ENCODE results near the gene RGS6. TPM values are rescaled to one million over a fixed set of nuclear protein-coding genes. Genes with fewer than 3 reads are reported as not detected.

Gene RGS6
- total RNA-seq, 1 donor from 2014 or later: 2.4 TPM

- H3K27me3 Mint-ChIP-seq (ENCODE audit: insufficient read depth): peaks cover 16% of the 10 kb centered on the region
- no peak overlapping the region for H3K4me3 Mint-ChIP-seq
- H3K4me1 Mint-ChIP-seq (ENCODE audit: low read depth): no peaks in the 10 kb centered on the region
- H3K36me3 Mint-ChIP-seq (ENCODE audit: low read depth): no peaks in the 10 kb centered on the region
- no peaks in the 10 kb centered on the region for H3K9me3 Mint-ChIP-seq
- H3K27ac Mint-ChIP-seq: no peak overlapping the region
- no peak for DNase-seq (ENCODE audit: low spot score)
- intact Hi-C loops (cut with micrococcal nuclease): no loop called here
Measured at GRCh38 chr14:72075649-72076334, 143.6 kb downstream of the RGS6 start.

- no peak overlapping the region for H3K4me3 Mint-ChIP-seq
- intact Hi-C loops (cut with micrococcal nuclease): no loop called here
- H3K9me3 Mint-ChIP-seq: no peaks in the 10 kb centered on the region
Measured at GRCh38 chr14:72081137-72081536, 148.9 kb downstream of the RGS6 start.

GRCh38 chr14:72084935-72085334, 152.7 kb downstream of the RGS6 start:
- H3K27ac Mint-ChIP-seq: no peak overlapping the region
- no peak for DNase-seq (ENCODE audit: low spot score)
- no peaks in the 10 kb centered on the region for H3K9me3 Mint-ChIP-seq
- no peak overlapping the region for H3K4me3 Mint-ChIP-seq
- H3K27me3 Mint-ChIP-seq (ENCODE audit: insufficient read depth): peaks cover 17% of the 10 kb centered on the region
- H3K4me1 Mint-ChIP-seq (ENCODE audit: low read depth): no peaks in the 10 kb centered on the region
- intact Hi-C loops (cut with micrococcal nuclease): no loop called here
- H3K36me3 Mint-ChIP-seq (ENCODE audit: low read depth): no peaks in the 10 kb centered on the region

More at GRCh38 chr14:72081137-72081536, 148.9 kb downstream of the RGS6 start:
- H3K36me3 Mint-ChIP-seq (ENCODE audit: low read depth): no peaks in the 10 kb centered on the region
- DNase-seq (ENCODE audit: low spot score): no peak
- no peaks in the 10 kb centered on the region for H3K4me1 Mint-ChIP-seq (ENCODE audit: low read depth)
- H3K27ac Mint-ChIP-seq: no peak overlapping the region
- H3K27me3 Mint-ChIP-seq (ENCODE audit: insufficient read depth): peaks cover 23% of the 10 kb centered on the region

GRCh38 chr14:72089625-72090024, 157.4 kb downstream of the RGS6 start:
- Mint-ChIP-seq H3K4me3 (no peak overlapping the region), H3K9me3 (no peaks in the 10 kb centered on the region), H3K36me3 (ENCODE audit: low read depth) (no peaks in the 10 kb centered on the region), H3K4me1 (ENCODE audit: low read depth) (peaks cover 2% of the 10 kb centered on the region), H3K27ac (no peak overlapping the region), H3K27me3 (ENCODE audit: insufficient read depth) (peaks cover 9% of the 10 kb centered on the region)
- no peak for DNase-seq (ENCODE audit: low spot score)
- intact Hi-C loops (cut with micrococcal nuclease): no loop called here

- no peaks in the 10 kb centered on the region for H3K36me3 Mint-ChIP-seq (ENCODE audit: low read depth)
- DNase-seq (ENCODE audit: low spot score): no peak
- H3K27me3 Mint-ChIP-seq (ENCODE audit: insufficient read depth): peaks cover 5% of the 10 kb centered on the region
- H3K9me3 Mint-ChIP-seq: no peaks in the 10 kb centered on the region
- intact Hi-C loops (cut with micrococcal nuclease): loop anchor here (2.0 kb wide), 2 partner anchors 46 to 70 kb away; no protein-coding TSS in a partner anchor
- H3K4me1 Mint-ChIP-seq (ENCODE audit: low read depth): peaks cover 11% of the 10 kb centered on the region
- H3K4me3 Mint-ChIP-seq: no peak overlapping the region
- no peak overlapping the region for H3K27ac Mint-ChIP-seq
Measured at GRCh38 chr14:72094844-72095582, 162.8 kb downstream of the RGS6 start.

GRCh38 chr14:72097173-72097783, 165.0 kb downstream of the RGS6 start:
- no peak overlapping the region for H3K4me3 Mint-ChIP-seq
- no peak for DNase-seq (ENCODE audit: low spot score)
- peaks cover 2% of the 10 kb centered on the region for H3K27me3 Mint-ChIP-seq (ENCODE audit: insufficient read depth)
- peaks cover 11% of the 10 kb centered on the region for H3K4me1 Mint-ChIP-seq (ENCODE audit: low read depth)
- intact Hi-C loops (cut with micrococcal nuclease): no loop called here
- H3K9me3 Mint-ChIP-seq: no peaks in the 10 kb centered on the region
- H3K36me3 Mint-ChIP-seq (ENCODE audit: low read depth): no peaks in the 10 kb centered on the region
- no peak overlapping the region for H3K27ac Mint-ChIP-seq

- DNase-seq (ENCODE audit: low spot score): no peak
- H3K4me3 Mint-ChIP-seq: no peak overlapping the region
- intact Hi-C loops (cut with micrococcal nuclease): no loop called here
- no peaks in the 10 kb centered on the region for H3K36me3 Mint-ChIP-seq (ENCODE audit: low read depth)
- no peaks in the 10 kb centered on the region for H3K9me3 Mint-ChIP-seq
- H3K4me1 Mint-ChIP-seq (ENCODE audit: low read depth): peaks cover 11% of the 10 kb centered on the region
- H3K27me3 Mint-ChIP-seq (ENCODE audit: insufficient read depth): peaks cover 2% of the 10 kb centered on the region
- no peak overlapping the region for H3K27ac Mint-ChIP-seq
Measured at GRCh38 chr14:72098210-72098609, 166.0 kb downstream of the RGS6 start.

- no peak for DNase-seq (ENCODE audit: low spot score)
Measured at GRCh38 chr14:72099566-72099965, 167.3 kb downstream of the RGS6 start.

GRCh38 chr14:72104011-72104613, 171.9 kb downstream of the RGS6 start:
- intact Hi-C loops (cut with micrococcal nuclease): loop anchor here (5.0 kb wide), 1 partner anchor 318 kb away; no protein-coding TSS in a partner anchor
- Mint-ChIP-seq H3K27ac (no peak overlapping the region), H3K27me3 (ENCODE audit: insufficient read depth) (peaks cover 22% of the 10 kb centered on the region)

More at GRCh38 chr14:72099566-72099965, 167.3 kb downstream of the RGS6 start:
- no peaks in the 10 kb centered on the region for H3K36me3 Mint-ChIP-seq (ENCODE audit: low read depth)
- H3K27ac Mint-ChIP-seq: no peak overlapping the region
- peaks cover 4% of the 10 kb centered on the region for H3K27me3 Mint-ChIP-seq (ENCODE audit: insufficient read depth)
- H3K9me3 Mint-ChIP-seq: no peaks in the 10 kb centered on the region
- intact Hi-C loops (cut with micrococcal nuclease): no loop called here
- peaks cover 9% of the 10 kb centered on the region for H3K4me1 Mint-ChIP-seq (ENCODE audit: low read depth)
- no peak overlapping the region for H3K4me3 Mint-ChIP-seq

GRCh38 chr14:72111911-72112310, 179.7 kb downstream of the RGS6 start:
- Mint-ChIP-seq H3K4me1 (ENCODE audit: low read depth) (no peaks in the 10 kb centered on the region), H3K4me3 (no peak overlapping the region), H3K27ac (no peak overlapping the region), H3K9me3 (no peaks in the 10 kb centered on the region), H3K27me3 (ENCODE audit: insufficient read depth) (peaks cover 21% of the 10 kb centered on the region), H3K36me3 (ENCODE audit: low read depth) (no peaks in the 10 kb centered on the region)
- no peak for DNase-seq (ENCODE audit: low spot score)
- intact Hi-C loops (cut with micrococcal nuclease): no loop called here

More at GRCh38 chr14:72104011-72104613, 171.9 kb downstream of the RGS6 start:
- Mint-ChIP-seq H3K36me3 (ENCODE audit: low read depth) (no peaks in the 10 kb centered on the region), H3K4me1 (ENCODE audit: low read depth) (no peaks in the 10 kb centered on the region), H3K4me3 (no peak overlapping the region), H3K9me3 (no peaks in the 10 kb centered on the region)
- DNase-seq (ENCODE audit: low spot score): no peak

- H3K4me1 Mint-ChIP-seq (ENCODE audit: low read depth): no peaks in the 10 kb centered on the region
Measured at GRCh38 chr14:72118841-72119240, 186.6 kb downstream of the RGS6 start.

GRCh38 chr14:72120315-72120714, 188.1 kb downstream of the RGS6 start:
- intact Hi-C loops (cut with micrococcal nuclease): no loop called here
- H3K4me3 Mint-ChIP-seq: no peak overlapping the region
- no peak overlapping the region for H3K27ac Mint-ChIP-seq
- no peaks in the 10 kb centered on the region for H3K9me3 Mint-ChIP-seq
- no peak for DNase-seq (ENCODE audit: low spot score)
- peaks cover 11% of the 10 kb centered on the region for H3K27me3 Mint-ChIP-seq (ENCODE audit: insufficient read depth)
- H3K4me1 Mint-ChIP-seq (ENCODE audit: low read depth): no peaks in the 10 kb centered on the region
- no peaks in the 10 kb centered on the region for H3K36me3 Mint-ChIP-seq (ENCODE audit: low read depth)

More at GRCh38 chr14:72118841-72119240, 186.6 kb downstream of the RGS6 start:
- Mint-ChIP-seq H3K27ac (no peak overlapping the region), H3K36me3 (ENCODE audit: low read depth) (no peaks in the 10 kb centered on the region), H3K4me3 (no peak overlapping the region), H3K9me3 (no peaks in the 10 kb centered on the region), H3K27me3 (ENCODE audit: insufficient read depth) (peaks cover 13% of the 10 kb centered on the region)
- DNase-seq (ENCODE audit: low spot score): no peak
- intact Hi-C loops (cut with micrococcal nuclease): no loop called here

Data from activated T-helper 1 cell treated with anti-CD3 and anti-CD28 coated beads, Interleukin-12 subunit alpha, Interleukin-12 subunit beta, Interleukin-2, Interleukin-4 antibody, amounts not matched to agents 30 ng/mL and 10 ng/mL and 1 ng/mL, durations not matched to agents 14 hours and 24 hours and 36 hours (primary cell).